GM10266 (cell line): ENCODE measurements around the gene ALPK3.
A peak's percentile ranks its signal among the peaks of the same experiment; 100 is the strongest.

Experiments
- DNase-seq: peaks from one replicate; pipeline ENCODE4 v3.0.0; 2012; ENCODE audit errors: extremely low spot score
- TF ChIP-seq, protein P1 (sequence below): IDR thresholded peaks from 2 replicates; pipeline ENCODE4 v1.5.1; 2012; ENCODE audit warnings: mild to moderate bottlenecking, low read depth; ENCODE audit not compliant: control insufficient read depth, insufficient read depth; ENCODE audit errors: missing control alignments

Gene ALPK3

DNA sequence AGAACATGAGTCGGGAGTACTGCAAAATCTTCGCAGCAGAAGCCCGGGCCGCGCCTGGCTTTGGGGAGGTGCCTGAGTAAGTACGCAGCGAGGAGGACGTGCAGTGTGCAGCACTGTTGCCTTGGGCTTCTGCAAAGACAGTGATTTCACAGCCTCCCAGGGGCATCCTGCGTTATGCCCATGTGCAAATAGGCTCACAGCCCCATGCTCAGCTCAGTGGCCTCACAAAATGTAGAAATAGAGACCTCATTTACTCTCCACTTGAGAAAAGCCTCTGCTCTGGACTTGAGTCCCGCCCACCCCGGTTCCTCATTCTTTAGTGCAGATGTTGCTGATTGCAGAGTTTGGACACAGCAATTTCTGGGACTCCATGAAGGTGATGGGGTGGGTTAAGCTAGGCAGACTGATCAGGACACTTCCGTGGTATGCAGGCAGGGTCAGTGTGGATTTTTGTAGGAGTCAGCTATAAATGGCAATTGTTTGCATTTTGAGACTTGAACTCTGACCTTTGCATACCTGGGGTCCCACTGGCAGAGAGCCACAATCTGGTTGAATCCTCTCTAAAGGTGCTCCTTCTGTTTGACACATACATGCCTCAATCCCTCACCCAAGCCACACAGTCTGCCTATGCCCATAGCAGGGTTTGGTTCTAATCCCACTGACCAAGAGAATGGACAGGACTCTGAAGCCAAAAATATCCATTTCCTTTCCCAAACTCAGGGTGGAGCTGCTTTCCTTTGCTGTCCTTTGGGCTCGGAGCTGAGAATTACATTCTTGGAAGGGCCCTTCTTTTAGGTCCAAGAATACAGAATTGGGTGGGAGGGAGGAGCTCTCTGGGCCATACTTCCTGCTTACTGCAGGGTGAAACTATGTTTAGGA, 46.6 kb downstream of the ALPK3 start:
- TF ChIP-seq, protein P1, sequence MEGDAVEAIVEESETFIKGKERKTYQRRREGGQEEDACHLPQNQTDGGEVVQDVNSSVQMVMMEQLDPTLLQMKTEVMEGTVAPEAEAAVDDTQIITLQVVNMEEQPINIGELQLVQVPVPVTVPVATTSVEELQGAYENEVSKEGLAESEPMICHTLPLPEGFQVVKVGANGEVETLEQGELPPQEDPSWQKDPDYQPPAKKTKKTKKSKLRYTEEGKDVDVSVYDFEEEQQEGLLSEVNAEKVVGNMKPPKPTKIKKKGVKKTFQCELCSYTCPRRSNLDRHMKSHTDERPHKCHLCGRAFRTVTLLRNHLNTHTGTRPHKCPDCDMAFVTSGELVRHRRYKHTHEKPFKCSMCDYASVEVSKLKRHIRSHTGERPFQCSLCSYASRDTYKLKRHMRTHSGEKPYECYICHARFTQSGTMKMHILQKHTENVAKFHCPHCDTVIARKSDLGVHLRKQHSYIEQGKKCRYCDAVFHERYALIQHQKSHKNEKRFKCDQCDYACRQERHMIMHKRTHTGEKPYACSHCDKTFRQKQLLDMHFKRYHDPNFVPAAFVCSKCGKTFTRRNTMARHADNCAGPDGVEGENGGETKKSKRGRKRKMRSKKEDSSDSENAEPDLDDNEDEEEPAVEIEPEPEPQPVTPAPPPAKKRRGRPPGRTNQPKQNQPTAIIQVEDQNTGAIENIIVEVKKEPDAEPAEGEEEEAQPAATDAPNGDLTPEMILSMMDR, result no peak
- DNase-seq, result no peak

DNA sequence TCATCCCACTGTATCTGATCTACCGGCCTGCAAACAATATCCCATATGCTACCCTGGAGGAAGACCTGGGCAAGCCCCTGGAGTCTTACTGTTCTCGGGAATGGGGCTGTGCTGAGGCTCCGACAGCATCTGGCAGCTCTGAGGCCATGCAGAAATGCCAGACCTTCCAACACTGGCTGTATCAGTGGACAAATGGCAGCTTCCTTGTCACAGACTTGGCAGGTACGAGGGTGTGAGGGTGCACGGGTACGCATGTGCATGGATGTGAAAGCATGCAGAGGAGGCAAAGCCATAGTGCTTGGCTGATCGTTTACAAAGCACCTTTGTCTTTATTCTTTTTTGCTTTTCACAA, 47.3 kb downstream of the ALPK3 start:
- no peak for DNase-seq
- TF ChIP-seq, protein P1, result no peak

DNA sequence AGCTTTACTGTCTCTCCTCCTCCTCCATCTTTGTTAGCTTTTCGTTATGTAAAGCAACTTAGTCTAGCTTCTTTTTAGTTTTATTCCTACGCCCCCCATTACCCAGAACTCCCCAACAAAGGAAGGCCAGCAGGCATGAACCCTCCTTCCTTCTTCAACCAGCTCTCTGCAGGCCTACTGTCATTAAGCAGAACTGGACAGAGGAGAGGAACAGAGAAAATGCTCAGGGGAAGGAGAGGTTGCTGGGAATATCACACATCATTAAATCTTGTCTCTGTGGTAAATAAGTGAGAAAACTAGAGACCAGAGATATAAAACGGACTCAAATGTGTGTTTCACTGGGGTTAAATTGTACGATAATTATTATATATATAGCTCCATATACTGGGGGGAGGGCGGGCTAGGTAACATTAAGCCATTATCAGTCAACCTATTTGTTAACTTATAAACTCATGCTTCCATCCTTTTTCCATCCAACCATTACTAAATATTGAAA, 48.0 kb downstream of the ALPK3 start:
- TF ChIP-seq, protein P1, result no peak
- no peak for DNase-seq

DNA sequence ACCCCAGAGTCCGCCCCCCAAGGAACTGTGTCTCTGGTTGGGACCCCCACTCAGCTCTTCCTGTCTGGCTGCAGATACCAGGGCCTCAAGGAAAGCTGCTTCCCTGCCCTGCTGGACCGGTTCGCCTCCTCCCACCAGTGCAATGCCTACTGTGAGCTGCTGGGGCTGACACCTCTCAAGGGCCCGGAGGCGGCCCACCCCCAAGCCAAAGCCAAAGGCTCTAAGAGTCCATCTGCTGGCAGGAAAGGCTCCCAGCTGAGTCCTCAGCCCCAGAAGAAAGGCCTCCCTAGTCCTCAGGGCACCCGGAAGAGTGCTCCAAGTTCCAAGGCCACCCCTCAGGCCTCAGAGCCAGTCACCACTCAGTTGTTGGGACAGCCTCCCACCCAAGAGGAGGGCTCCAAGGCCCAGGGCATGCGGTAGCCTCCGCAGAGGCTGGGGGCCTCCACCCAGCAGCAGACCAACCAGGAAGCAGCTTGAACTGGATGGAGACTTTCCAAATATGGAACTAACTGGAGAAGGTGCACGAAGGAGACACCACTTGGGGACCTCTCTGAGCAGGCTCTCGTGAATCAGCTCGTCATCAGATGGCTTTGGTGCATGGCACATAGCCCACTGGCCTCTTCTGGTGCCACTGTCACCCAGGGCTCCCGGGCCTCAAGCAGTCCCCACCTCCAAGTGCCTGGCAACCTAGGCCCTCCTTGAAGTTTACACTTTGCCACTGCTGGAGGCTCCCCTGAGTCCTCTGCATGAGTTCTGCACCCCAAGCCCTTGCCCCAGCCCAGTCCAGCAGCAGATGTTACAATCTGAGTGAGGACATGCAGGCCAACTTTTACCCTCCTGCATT, 51.1 kb downstream of the ALPK3 start:
- no peak for DNase-seq
- TF ChIP-seq, protein P1, result no peak

DNA sequence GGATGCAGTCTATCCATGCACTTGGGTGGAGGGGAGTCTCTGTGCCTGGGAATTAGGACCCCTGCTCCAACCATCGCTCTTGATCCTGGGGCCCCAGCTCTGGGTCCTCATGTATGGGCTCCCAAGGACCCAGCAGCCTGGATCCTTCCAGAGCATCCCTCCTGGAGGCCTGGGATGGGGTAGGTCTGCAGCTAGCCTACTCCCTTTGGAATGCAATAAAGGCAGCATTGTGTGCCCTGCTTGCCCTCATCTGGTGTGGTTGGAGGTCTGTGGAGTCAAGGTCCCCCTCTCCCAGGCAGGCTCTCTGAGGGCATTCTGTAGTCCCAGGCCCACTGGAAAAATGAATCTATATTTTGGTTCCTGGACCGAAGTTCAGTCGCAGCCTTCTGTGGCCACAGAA, 52.4 kb downstream of the ALPK3 start:
- no peak for DNase-seq
- TF ChIP-seq, protein P1, result no peak

DNA sequence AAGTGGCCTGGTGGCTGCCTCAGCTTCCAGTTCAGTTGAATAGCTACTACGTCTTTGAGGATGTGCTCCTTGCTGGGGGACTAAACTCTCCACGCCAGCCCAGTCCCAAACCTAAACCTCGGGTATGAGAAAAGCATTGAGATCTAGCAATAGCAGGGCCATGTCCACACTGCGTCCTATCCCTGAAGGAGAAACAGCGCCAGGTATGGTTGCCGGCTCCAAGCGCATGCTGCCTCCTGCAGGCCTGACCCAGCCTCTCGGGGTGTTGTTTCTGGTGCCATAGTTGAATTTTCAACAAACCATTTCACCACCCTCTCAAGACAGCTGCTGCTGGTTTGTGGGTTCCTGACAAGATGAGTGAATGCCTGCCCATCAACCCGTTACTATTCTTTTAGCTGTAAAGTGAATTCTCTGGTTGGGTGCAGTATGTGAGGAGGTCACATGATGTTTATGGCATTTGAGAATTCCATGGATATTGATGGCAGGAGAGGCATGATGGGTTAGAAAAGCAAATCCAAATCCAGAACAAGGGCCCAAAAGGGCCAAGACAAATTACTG, 54.4 kb downstream of the ALPK3 start:
- DNase-seq, result no peak
- TF ChIP-seq, protein P1, result peak; percentile 14
